GM18861 (cell line): ENCODE data around the gene PKD2L1.
A peak's percentile ranks its signal among the peaks of the same experiment; 100 is the strongest.
"Not testable (repeated sequence)": the region's sequence is repeated elsewhere in the genome, so short reads cannot be mapped to it uniquely, and the experiment has no call there.

Source experiments
- ATAC-seq: cut with Tn5 transposase; IDR thresholded peaks from one replicate; pipeline ENCODE4 v1.9.1; 2021; ENCODE audit not compliant: unreplicated experiment

The PKD2L1 gene

GRCh38 chr10:100334762-100335161, 4.7 kb upstream of the PKD2L1 start:
- ATAC-seq: no peak

- no peak for ATAC-seq
These were observed 3.8 kb upstream of the PKD2L1 start for GRCh38 chr10:100333661-100334440.

- ATAC-seq: no peak
These were observed 3.1 kb upstream of the PKD2L1 start for GRCh38 chr10:100333106-100333505.

- ATAC-seq: no peak
These were observed 1.8 kb downstream of the PKD2L1 start for GRCh38 chr10:100328198-100328597.

GRCh38 chr10:100327718-100328009, 2.4 kb downstream of the PKD2L1 start:
- no peak for ATAC-seq

- ATAC-seq: peak; percentile 96
These were observed 2.9 kb downstream of the PKD2L1 start for GRCh38 chr10:100327007-100327717.

GRCh38 chr10:100325158-100325557, 4.9 kb downstream of the PKD2L1 start:
- no peak for ATAC-seq

- no peak for ATAC-seq
These were observed 10.2 kb downstream of the PKD2L1 start for GRCh38 chr10:100319707-100320402.

- no peak for ATAC-seq
These were observed 11.8 kb downstream of the PKD2L1 start for GRCh38 chr10:100318207-100318606.

- no peak for ATAC-seq
These were observed 14.4 kb downstream of the PKD2L1 start for GRCh38 chr10:100315615-100316014.

- no peak for ATAC-seq
These were observed 18.7 kb downstream of the PKD2L1 start for GRCh38 chr10:100311298-100311697.

- ATAC-seq: no peak
These were observed 22.3 kb downstream of the PKD2L1 start for GRCh38 chr10:100307684-100308083.

- no peak for ATAC-seq
These were observed 23.2 kb downstream of the PKD2L1 start for GRCh38 chr10:100306861-100307260.

- ATAC-seq: no peak
These were observed 25.6 kb downstream of the PKD2L1 start for GRCh38 chr10:100304414-100304813.

- ATAC-seq: no peak
These were observed 26.2 kb downstream of the PKD2L1 start for GRCh38 chr10:100303724-100304319.

GRCh38 chr10:100301123-100301522, 28.9 kb downstream of the PKD2L1 start:
- not testable (repeated sequence) for ATAC-seq

- no peak for ATAC-seq
These were observed 32.8 kb downstream of the PKD2L1 start for GRCh38 chr10:100297242-100297641.

- no peak for ATAC-seq
These were observed 37.0 kb downstream of the PKD2L1 start for GRCh38 chr10:100293066-100293465.

GRCh38 chr10:100292300-100292699, 37.7 kb downstream of the PKD2L1 start:
- not testable (repeated sequence) for ATAC-seq

GRCh38 chr10:100291356-100291755, 38.7 kb downstream of the PKD2L1 start:
- ATAC-seq: no peak

GRCh38 chr10:100289641-100290040, 40.4 kb downstream of the PKD2L1 start:
- ATAC-seq: no peak

- ATAC-seq: no peak
These were observed 41.8 kb downstream of the PKD2L1 start for GRCh38 chr10:100288196-100288595.
